Limb (tissue), 2 donors: Measurements from ENCODE around the gene LIG4.
A peak's percentile ranks its signal among the peaks of the same experiment; 100 is the strongest.
"Not testable (repeated sequence)": the region's sequence is repeated elsewhere in the genome, so short reads cannot be mapped to it uniquely, and the experiment has no call there.

Source experiments
- DNase-seq, 2 donors: peaks; one replicate each; pipeline ENCODE4 v3.0.0-alpha.2; 2016; ENCODE audit errors: extremely low spot score in 2 of 2

The LIG4 gene

GRCh38 chr13:108215436-108215835 lies at the start of gene LIG4:
Gene LIG4 (minus strand): TSS chr13:108215536. CDS start chr13:108211268, 4,268 bp downstream.
- DNase-seq = peak; percentile 94

GRCh38 chr13:108263621-108264355 lies 48.5 kb upstream of the LIG4 start:
- DNase-seq = no peak

- DNase-seq = no peak
Measured at GRCh38 chr13:108257248-108257647, 41.9 kb upstream of the LIG4 start.

DNA sequence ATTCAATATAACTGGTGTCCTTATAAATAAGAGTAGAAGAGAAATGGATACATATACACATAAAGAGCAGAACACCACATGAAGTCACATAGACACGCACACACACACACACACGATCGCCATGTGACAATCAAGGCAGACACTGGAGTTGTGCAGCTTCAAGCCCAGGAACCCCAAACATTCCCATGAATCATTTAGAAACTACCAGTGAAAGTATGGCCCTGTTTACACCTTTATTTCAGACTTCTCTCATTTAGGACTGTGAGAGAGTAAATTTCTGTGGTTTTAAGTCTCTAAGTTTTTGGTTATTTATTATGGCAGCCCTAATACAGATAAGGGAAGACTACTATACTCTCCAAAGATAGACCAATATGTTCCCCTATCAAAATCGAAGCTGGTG lies 33.8 kb upstream of the LIG4 start:
- no peak for DNase-seq

DNA sequence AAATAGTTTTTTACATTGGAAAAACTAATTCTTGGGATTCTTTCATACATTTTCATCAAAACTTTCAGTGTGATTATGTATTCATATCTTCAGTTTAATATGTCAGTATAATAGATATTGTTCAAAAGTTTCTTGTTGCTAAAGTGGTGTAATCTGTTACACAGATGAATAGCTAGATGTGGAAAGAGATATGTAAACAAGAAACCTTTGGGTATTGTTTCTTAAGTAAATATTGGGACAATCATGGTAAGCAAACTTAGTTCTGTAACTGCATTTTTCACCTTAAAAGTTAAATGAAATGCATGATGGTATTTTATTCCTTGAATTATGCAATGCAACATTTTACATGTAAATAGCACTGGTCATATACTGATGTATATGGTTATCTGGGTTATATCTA lies 15.0 kb upstream of the LIG4 start:
- DNase-seq = no peak

DNA sequence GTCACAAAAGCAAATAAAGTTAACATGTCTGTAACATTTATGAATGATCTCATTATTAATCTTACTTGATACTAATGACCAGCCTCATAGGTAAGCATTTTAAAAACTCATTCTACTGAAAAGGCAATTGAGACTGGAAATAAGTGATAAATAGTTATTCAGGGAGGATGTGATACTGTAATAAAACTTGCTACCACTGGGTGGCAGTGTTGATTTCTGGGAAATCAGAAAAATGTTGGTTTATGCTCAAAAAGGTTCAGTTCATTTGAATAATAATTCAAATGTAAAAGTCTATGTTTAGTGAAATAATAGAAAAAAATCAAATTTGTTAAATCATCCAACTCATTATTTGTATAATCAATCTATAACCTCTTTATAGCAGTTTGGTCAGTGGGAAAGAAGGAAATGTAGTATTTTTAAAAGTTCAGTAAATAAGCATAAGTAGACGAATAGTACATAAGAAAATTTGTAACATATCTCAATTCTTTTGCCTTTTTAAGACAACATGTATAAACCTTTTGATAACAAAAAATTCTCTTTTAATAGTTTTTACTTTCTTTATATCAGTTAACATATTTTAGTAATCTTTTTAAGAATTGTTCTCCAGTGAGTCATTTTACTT lies 12.4 kb upstream of the LIG4 start:
- DNase-seq = peak in 1 of 2 donors; percentile 45

GRCh38 chr13:108226184-108226583 lies 10.8 kb upstream of the LIG4 start:
- no peak for DNase-seq

DNA sequence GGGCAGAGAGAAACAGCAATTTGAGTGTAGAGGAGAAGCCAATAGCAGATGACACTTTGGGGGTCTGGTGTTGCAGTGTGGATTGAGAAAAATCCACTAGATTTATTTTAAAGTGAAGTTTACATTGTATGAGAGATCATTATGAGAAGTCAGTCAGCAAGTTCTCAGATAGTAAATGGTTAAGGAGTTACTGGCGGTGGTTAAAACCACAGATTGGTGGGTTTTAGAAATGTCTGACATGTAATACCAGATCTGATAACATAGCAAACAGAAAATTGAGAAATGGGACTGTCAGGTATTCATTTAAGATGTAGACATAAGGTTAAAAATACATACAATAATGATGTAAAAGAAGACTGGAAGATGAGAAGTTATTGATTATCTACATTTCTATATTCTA lies 10.1 kb upstream of the LIG4 start:
- no peak for DNase-seq

DNA sequence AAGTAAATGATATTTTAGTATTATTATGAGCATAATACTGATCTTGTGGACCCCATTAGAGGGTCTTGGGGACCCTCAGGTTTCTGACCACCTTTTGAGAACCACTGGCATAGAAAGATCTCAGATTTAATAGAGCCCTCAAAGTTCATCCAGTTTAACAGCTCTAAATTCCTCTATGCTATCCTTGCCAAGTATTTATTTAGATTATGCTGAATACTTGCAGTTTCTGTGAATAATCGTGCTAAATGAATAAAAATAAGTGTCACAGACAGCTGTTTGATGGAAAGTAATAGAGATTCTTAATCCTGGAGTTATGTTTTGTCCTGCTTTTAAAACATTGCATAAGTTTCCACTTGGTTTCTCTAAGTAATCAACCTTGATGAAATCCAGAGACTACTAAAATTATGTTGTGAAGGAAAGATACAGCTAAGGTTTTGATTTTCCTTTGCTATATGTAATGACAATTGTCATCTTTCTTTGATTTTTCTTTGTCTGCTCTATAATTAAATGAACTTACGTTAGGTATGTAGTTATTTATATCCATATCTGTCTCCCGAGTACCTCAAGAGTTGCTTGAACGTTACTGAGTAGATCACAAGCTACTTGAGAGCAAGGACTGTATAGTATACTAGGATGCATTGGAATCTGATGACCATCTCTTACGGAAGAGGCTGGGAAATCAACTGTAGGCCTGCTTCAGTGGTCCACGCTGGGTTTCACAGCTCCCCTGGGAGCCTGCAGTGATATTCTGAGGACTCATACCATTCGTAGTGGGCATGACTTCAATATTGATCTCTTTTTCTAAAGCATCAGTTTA lies 8.6 kb upstream of the LIG4 start:
- DNase-seq = no peak

- no peak for DNase-seq
Measured at GRCh38 chr13:108220041-108220440, 4.7 kb upstream of the LIG4 start.

DNA sequence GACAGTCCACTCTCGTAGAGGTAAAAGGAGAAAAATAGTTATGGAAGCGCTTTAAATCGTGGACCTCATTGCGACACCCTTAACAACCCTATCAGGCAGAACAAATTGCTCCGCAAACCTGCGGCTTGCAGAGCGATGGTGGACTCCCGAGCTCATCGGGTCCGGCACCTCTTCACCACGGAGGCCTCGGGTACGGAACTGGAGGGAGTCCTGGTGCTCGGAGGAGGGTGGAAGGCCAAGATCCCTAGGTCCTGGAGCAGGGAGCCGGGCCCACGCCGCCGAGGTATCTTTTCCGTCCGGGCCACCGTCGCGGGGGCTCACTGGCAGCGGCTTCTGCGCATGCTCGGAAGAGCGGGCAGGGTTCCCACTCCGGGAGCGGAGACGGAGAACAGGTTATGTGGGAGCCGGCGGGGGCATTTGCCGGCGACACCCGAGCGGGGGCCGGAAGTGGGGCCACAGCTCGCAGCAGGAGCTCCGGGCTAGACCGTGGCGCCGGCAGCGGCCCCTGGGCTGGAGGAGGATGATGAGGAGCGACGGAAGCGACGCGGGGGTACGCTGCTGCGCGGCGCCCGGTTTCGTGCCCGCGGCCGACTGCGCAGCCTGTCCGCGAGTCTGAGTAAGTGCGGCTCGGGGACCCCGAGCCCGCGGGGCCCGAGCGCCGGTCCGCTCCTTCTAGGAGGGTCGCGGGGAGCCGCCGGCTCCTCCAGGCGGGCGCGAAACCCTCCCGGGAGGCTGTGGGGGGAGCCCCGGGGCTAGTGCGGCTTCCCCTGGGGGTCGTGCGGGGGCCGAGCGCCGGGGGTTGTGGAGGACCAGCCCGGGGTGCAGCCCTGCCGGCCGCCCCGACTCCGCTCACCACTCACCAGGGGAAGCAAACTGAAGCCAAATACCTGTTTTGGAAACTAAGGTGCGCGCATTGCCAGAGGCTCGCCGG lies 3.0 kb upstream of the LIG4 start, which contains the start of gene ABHD13:
Gene ABHD13 (plus strand): TSS at position 349 of the 931 bp plus-strand sequence. CDS start 10,827 bp downstream, outside the sequence.
- DNase-seq = peak; percentile 89 to 97

DNA sequence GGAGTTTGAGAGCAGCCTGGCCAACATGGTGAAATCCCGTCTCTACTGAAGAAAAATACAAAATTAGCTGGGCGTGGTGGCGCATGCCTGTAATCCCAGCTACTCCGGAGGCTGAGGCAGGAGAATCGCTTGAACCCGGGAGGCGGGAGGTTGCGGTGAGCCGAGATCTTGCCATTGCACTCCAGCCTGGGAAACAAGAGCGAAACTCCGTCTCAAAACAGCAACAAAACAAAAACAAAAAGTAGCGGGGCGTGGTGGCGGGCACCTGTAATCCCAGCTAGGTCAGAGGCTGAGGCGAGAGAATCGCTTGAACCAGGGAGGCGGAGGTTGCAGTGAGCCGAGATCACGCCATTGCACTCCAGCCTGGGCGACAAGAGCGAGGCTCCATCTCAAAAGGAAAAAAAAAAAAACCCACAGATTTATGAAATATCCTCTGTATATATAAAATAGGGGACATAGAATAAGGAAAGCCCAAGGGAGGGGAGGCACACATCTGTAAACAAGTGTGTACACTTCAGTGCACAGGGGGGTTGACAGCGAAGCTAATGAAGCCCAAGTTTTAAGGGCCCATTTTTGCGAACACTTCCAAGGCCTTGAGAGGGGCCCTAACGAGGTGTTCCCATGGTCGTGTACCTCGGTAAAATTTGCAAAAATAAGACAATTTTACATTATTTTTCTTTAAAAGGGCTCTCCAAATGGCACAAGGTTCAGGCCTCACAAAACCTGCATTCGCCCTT lies 2.1 kb upstream of the LIG4 start:
- not testable (repeated sequence) for DNase-seq

DNA sequence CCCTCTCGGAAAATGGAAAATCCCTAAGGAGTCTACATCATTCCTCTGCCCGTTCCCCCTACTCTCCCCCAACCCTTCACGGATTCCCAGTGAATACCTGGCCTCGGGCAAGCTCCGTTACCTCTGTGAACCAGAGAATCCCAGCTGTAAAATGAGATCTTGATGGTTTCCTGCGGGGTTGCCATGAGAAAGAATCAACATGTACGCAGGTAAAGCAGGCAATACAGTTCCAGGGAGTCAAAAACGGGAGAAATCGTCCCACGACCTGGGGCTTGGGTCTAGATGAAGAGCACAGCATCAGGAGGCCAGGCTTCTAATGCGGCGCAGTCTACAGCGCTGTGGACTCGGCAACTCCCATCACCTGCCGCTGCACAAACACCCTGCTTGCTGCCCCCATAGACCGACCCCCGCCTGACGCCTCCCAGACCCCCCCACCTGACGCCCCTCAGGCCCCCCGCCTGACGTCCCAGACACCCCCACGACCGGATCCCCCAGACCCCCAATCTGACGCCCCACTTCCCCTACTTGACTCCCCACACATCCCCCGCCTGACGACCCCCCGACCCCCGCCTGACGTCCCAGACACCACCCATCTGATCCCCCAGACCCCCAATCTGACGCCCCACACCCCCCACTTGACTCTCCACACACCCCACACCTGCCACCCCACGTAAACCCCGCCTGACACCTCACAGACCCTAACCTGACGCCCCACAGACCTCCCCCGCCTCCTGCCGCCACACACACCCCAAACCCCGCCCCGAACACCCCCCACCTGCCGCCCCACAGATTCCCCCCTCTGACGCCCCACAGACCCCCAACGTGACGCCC lies 680 bp downstream of the LIG4 start:
- peak in 1 of 2 donors; percentile 41 for DNase-seq

DNA sequence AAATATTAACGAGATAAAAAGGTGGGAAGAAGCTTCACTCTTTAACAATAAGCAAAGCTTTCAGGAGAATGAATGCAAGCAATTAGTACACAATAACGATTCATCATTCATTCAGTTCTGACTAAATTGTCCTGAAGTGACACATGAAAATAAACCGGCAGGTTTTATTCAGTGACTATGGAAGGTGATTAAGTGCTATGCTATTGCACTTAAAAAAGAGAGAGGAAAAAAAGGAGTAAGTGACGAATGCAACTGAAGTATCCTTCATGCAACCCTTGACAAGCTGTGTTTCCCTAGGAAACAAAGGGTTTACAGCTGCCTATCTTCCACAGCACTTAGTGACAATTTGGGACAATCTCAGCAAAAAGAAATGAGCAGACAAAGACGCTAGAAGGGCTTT lies 1.4 kb downstream of the LIG4 start:
- no peak for DNase-seq

- no peak for DNase-seq
Measured at GRCh38 chr13:108212886-108213285, 2.5 kb downstream of the LIG4 start.

DNA sequence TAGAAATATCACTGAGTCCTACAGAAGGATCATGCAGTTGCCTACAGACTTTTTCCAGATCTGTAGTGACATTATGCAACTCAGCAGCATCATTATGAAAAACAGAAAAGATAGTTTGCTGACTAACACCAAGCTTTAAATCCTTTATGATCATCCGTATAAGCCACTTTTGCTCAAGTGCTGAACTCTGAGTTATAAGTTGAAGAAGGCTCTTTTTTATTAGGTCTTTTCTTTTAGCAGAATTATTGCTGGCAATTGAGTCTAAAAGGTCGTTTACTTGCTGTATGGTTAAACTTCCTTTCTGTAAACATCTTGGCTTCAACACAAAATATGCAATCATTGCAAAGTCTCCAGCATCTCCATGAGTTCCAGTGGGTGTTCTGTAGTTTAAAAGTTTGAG lies 4.8 kb downstream of the LIG4 start:
- DNase-seq = no peak

DNA sequence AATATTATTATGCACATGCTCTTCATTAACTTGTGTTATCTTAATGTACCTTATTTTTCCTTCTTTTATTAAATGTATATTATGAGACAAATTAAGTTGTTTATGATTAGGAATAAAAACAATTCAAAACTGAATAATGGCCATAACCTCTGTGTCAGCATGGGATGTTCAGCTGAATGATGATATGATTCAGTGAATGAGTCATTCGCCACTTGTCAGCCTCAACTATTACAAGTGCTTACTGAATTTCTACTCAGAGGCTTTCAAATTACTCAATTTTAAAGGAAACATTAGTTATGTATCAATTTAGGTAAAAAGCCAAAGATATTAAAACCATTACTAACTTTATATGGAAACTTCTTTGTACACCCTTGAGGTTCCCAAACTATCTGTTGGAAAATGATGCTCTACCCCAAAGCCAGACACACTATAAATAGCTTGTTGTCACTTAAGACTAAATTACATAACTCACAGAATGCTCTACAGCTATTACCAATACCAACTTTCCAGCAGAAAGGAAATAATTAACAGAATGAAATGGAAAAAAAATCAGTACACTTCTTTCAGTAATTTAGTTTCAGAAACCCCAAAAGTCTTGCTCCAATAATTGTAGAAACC lies 14.4 kb downstream of the LIG4 start:
- no peak for DNase-seq

GRCh38 chr13:108195861-108196260 lies 19.5 kb downstream of the LIG4 start:
- no peak for DNase-seq

- DNase-seq = no peak
Measured at GRCh38 chr13:108195146-108195545, 20.2 kb downstream of the LIG4 start.
